ENCODE data around the gene DNMT3A. TPM values are rescaled to one million over a fixed set of nuclear protein-coding genes. Genes with fewer than 3 reads are reported as not detected.
A peak's percentile ranks its signal among the peaks of the same experiment; 100 is the strongest.

DNMT3A gene
- total RNA-seq, 1 experiment from 2014 or later = 8.0 TPM

DNA sequence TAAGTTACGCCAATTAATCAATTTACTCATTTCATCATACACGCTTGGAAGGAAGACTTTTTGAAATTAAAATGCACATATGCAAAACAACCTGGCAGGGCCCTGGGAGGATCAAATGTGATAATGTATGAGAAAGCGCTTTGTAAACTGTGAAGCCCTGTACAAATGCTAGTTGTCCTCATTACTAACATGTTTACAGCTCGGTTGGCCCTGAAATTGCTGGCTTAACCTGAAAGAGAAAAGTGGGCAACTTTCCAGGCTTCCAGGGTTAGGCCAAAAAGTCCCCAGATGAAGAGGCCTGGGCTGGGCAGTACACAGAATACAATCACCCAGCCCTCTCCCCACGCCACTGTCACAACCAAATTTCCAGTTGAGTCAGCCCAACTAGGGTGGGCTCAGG lies 60.2 kb downstream of the DNMT3A start:
- TF ChIP-seq, protein P1, sequence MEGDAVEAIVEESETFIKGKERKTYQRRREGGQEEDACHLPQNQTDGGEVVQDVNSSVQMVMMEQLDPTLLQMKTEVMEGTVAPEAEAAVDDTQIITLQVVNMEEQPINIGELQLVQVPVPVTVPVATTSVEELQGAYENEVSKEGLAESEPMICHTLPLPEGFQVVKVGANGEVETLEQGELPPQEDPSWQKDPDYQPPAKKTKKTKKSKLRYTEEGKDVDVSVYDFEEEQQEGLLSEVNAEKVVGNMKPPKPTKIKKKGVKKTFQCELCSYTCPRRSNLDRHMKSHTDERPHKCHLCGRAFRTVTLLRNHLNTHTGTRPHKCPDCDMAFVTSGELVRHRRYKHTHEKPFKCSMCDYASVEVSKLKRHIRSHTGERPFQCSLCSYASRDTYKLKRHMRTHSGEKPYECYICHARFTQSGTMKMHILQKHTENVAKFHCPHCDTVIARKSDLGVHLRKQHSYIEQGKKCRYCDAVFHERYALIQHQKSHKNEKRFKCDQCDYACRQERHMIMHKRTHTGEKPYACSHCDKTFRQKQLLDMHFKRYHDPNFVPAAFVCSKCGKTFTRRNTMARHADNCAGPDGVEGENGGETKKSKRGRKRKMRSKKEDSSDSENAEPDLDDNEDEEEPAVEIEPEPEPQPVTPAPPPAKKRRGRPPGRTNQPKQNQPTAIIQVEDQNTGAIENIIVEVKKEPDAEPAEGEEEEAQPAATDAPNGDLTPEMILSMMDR (IDR thresholded peaks at IDR 0.05; ENCODE audit: unreplicated experiment) = no peak
- CTCF ChIA-PET = interaction anchor here (1.0 kb wide), 1 partner anchor 13 kb away, joined by 3 read pairs; no protein-coding TSS in a partner anchor
- no TSS peak for BruUV-seq (replicated peaks)

DNA sequence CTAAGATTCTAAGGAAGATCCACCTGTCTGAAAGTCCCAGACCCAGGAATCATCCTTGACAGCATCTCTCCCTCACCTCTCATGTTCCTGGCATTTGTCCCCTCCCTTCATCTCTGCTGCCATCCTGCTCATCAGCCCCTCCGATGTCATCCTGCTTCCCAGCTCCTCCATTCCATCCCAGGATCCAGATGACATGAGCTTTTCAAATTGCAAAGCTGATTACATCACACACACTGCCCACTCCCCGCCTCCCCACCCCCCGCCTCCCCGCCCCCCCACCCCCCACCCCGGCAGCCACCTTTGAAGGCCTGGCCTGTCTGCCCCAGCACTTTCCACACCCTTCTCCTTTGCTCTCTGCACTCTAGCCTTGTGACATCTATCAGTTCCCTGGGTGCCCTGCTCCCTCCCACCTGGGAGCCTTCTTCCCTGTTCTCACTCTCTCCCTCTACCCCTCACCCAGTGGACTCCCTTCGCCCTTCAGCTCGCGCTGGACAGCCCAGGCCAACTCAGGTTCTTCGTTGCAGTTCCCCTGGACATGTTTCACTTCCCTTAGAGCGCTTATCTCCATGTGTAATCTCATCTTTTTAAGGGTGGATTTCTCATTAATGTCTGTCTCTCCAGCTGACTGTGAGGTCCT lies 61.6 kb downstream of the DNMT3A start:
- BruUV-seq (replicated peaks) = no TSS peak
- Mint-ChIP-seq H3K36me3 (ENCODE audit: insufficient read depth, unreplicated experiment) (no peaks in the 10 kb centered on the region), H3K4me1 (ENCODE audit: insufficient read depth, unreplicated experiment) (peaks cover 23% of the 10 kb centered on the region), H3K9me3 (ENCODE audit: unreplicated experiment) (no peaks in the 10 kb centered on the region), H3K27ac (ENCODE audit: low read depth, unreplicated experiment) (peak overlapping the region; percentile 69), H3K4me3 (ENCODE audit: unreplicated experiment) (no peak overlapping the region), H3K27me3 (ENCODE audit: insufficient read depth, unreplicated experiment) (no peaks in the 10 kb centered on the region)
- TF ChIP-seq, protein P1 (IDR thresholded peaks at IDR 0.05; ENCODE audit: unreplicated experiment) = no peak
- intact Hi-C loops (cut with micrococcal nuclease) = no loop called here
- POLR2A ChIA-PET = no interaction called here
- no peak for DNase-seq (ENCODE audit: unreplicated experiment)
- CTCF ChIA-PET = interaction anchor here (0.5 to 2.1 kb wide), 5 partner anchors 15 to 1520 kb away, joined by 3 to 7 read pairs (median 3); no protein-coding TSS in a partner anchor

More for the DNA sequence above, 60.2 kb downstream of the DNMT3A start:
- Mint-ChIP-seq H3K36me3 (ENCODE audit: insufficient read depth, unreplicated experiment) (no peaks in the 10 kb centered on the region), H3K4me1 (ENCODE audit: insufficient read depth, unreplicated experiment) (peaks cover 23% of the 10 kb centered on the region), H3K27me3 (ENCODE audit: insufficient read depth, unreplicated experiment) (no peaks in the 10 kb centered on the region), H3K4me3 (ENCODE audit: unreplicated experiment) (no peak overlapping the region), H3K27ac (ENCODE audit: low read depth, unreplicated experiment) (no peak overlapping the region), H3K9me3 (ENCODE audit: unreplicated experiment) (no peaks in the 10 kb centered on the region)
- POLR2A ChIA-PET = no interaction called here
- DNase-seq (ENCODE audit: unreplicated experiment) = peak; percentile 17
- intact Hi-C loops (cut with micrococcal nuclease) = no loop called here

DNA sequence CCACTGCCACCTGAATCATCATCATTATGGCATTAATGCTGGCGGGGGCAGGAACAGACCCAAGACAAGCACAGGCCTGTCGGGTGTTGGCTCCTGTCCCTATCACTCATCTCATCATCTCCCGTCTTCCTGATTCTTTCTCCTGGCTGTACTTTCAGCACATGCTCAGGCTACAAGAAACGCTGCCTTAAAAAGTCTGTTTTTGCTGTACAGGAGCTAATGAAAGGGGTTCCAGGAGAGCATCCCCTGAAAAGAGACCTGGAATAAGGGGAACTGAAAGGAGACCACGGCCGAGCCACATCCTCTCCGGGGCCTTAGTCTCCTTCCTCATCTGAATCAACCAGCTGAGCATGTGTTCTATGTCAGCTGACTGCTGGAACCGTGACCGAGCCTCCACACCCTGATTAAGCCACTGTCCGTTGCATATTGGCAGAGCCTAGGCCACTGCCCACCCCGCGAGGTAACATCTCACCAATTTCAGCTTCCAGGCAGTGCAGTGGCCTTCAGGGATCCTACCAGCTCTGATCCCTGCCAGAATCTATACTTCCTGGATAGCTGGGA lies 62.6 kb downstream of the DNMT3A start:
- POLR2A ChIA-PET = interaction anchor here (0.6 to 1.1 kb wide), 3 partner anchors 23 to 393 kb away, joined by 3 to 5 read pairs (median 3); no protein-coding TSS in a partner anchor
- Mint-ChIP-seq H3K27me3 (ENCODE audit: insufficient read depth, unreplicated experiment) (no peaks in the 10 kb centered on the region), H3K9me3 (ENCODE audit: unreplicated experiment) (no peaks in the 10 kb centered on the region), H3K36me3 (ENCODE audit: insufficient read depth, unreplicated experiment) (no peaks in the 10 kb centered on the region), H3K27ac (ENCODE audit: low read depth, unreplicated experiment) (peak overlapping the region; percentile 69), H3K4me3 (ENCODE audit: unreplicated experiment) (peak overlapping the region; percentile 35), H3K4me1 (ENCODE audit: insufficient read depth, unreplicated experiment) (peaks cover 23% of the 10 kb centered on the region)
- CTCF ChIA-PET = interaction anchor here (0.7 to 2.1 kb wide), 4 partner anchors 12 to 245 kb away, joined by 4 to 7 read pairs (median 4); no protein-coding TSS in a partner anchor
- BruUV-seq (replicated peaks) = no TSS peak
- intact Hi-C loops (cut with micrococcal nuclease) = no loop called here
- TF ChIP-seq, protein P1 (IDR thresholded peaks at IDR 0.05; ENCODE audit: unreplicated experiment) = no peak
- DNase-seq (ENCODE audit: unreplicated experiment) = peak; percentile 76

DNA sequence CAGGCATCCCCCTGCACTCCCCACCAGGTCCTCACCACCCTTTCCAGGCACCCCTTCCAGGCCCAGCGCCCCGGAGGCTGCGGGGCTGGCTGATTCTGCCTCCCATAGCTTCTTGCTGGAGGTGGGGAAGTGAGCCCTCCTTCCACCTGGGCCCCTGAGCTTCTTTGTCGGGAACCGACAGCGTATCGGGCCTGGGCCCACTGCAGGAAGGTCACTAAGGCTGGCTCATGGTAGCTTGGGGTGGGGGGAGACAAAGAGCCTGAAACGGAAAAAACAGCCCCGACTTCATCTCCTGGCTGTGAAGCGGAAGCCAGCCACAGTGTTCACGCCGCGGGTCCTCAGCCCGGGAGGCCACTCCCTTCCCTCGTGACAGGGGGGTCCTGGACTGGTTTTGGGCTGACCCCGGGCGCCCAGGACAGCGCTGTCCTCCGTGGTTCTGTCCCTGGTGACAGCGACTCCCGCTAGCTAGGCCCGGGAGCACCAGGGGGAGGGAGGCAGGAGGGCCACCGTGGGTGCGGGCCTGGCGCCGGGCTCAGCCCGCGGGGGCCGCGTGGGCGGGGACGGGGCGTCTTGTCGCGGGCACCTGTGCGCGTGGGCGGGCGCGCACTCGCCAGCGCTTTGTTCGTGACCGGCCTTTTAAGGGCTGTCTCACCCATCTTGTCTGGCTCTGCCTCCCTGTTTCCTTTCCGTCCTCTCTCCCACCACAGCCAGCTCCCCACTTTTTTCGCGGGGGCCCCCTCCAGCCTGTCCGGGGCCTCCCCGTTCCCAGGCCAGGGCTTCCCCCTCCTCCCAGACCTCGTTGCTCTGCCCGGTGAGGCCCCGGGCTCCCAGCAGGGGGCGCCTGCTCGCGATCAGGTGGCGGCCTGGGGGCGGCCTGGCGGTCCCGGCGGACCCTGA lies 64.9 kb downstream of the DNMT3A start:
- Mint-ChIP-seq H3K4me3 (ENCODE audit: unreplicated experiment) (no peak overlapping the region), H3K27me3 (ENCODE audit: insufficient read depth, unreplicated experiment) (no peaks in the 10 kb centered on the region), H3K4me1 (ENCODE audit: insufficient read depth, unreplicated experiment) (peaks cover 23% of the 10 kb centered on the region), H3K36me3 (ENCODE audit: insufficient read depth, unreplicated experiment) (no peaks in the 10 kb centered on the region), H3K9me3 (ENCODE audit: unreplicated experiment) (no peaks in the 10 kb centered on the region), H3K27ac (ENCODE audit: low read depth, unreplicated experiment) (no peak overlapping the region)
- DNase-seq (ENCODE audit: unreplicated experiment) = no peak
- BruUV-seq (replicated peaks) = no TSS peak
- intact Hi-C loops (cut with micrococcal nuclease) = no loop called here
- TF ChIP-seq, protein P1 (IDR thresholded peaks at IDR 0.05; ENCODE audit: unreplicated experiment) = peak; percentile 29
- POLR2A ChIA-PET = no interaction called here
- CTCF ChIA-PET = interaction anchor here (0.6 to 0.7 kb wide), 4 partner anchors 12 to 1350 kb away, joined by 3 read pairs; partner anchors contain the start of gene ATAD2B
